Stimulated activated CD8-positive, alpha-beta memory T cell treated with anti-CD3 and anti-CD28 coated beads, Interleukin-12 subunit alpha, Interleukin-12 subunit beta, amount 100 ng/mL, for 24 hours (primary cell): ENCODE data around the gene OR2AT4.
"Not testable (repeated sequence)": the region's sequence is repeated elsewhere in the genome, so short reads cannot be mapped to it uniquely, and the experiment has no call there.

Source experiments
- DNase-seq: peaks from one replicate; pipeline ENCODE4 v3.0.0-alpha.2; 2020; ENCODE audit errors: extremely low read depth

Gene OR2AT4

GRCh38 chr11:75103380-75104026, 6.8 kb upstream of the OR2AT4 start:
- no peak for DNase-seq

GRCh38 chr11:75101424-75102128, 4.9 kb upstream of the OR2AT4 start:
- no peak for DNase-seq

DNA sequence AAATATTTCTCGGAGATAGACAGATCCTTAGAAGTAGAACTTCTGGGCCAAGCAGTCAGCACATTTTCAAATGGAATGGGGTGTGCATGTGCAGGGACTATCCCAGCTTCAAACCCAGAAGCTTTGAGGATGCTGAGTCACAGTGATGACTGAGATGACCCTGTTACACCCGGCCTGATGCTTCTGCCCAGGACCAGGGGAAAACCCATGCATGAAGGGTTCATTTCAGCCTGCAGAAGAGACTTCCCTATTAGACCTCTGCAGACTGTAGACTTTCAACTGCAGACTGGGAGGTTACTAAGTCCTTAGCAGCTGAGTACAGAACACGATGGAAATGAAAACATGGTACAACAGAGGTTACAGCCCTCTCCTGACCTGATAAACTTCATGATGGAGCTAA, 3.6 kb upstream of the OR2AT4 start:
- DNase-seq = no peak

DNA sequence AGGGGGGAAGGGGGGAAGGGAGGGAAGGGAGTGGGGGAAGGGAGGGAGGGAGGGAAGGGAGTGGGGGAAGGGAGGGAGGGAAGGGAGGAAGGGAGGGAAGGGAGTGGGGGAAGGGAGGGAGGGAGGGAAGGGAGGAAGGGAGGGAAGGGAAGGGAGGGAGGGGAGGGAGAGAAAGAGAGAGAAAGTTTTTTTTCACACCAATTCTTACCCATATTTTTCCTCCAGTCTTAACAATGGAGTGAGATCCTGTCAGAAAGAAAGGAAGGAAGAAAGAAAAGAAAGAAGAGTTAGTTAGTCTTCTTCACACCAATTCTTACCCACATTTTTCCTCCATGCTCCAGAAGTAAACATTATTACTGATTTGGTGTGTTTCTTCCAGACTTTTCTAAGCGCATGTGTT, 3.0 kb upstream of the OR2AT4 start:
- DNase-seq = no peak

DNA sequence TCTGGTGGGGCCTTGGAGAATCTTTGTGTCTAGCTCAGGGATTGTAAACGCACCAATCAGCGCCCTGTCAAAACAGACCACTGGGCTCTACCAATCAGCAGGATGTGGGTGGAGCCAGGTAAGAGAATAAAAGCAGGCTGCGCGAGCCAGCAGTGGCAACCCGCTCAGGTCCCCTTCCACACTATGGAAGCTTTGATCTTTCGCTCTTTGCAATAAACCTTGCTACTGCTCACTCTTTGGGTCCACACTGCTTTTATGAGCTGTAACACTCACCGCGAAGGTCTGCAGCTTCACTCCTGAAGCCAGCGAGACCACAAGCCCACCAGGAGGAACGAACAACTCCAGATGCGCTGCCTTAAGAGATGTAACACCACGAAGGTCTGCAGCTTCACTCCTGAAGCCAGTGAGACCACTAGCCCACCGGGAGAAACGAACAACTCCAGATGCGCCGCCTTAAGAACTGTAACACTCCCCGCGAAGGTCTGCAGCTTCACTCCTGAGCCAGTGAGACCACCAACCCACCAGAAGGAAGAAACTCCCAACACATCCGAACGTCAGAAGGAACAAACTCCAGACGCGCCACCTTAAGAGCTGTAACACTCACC, 2.3 kb upstream of the OR2AT4 start:
- not testable (repeated sequence) for DNase-seq

GRCh38 chr11:75098181-75098580, 1.5 kb upstream of the OR2AT4 start:
- not testable (repeated sequence) for DNase-seq

- DNase-seq = no peak
Observed at GRCh38 chr11:75097173-75097557, 489 bp upstream of the OR2AT4 start.

- not testable (repeated sequence) for DNase-seq
Observed at GRCh38 chr11:75094382-75094781, 2.3 kb downstream of the OR2AT4 start.

DNA sequence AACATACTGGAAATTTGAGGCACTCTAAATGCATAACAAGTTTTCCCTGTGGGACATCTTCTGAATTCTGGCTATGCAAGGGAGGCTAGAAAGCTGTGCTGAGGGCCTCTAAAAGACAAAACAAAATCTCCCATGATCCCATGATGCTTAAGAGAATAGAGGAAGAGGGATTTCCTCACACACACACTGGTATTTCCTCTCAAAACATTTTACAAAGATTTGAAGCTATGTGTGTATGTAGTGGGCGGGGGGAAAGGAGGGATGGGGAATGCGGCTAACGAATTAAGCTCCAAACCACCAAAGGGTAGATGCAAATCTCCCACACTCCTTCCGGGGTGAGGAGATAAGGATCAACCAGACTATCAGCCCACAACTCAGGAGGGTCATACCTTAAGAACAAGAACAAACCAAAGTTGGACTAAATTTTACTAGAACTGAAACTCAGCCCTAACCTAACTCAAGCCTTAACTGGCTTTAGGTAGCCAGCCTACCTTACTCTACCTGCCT, 6.0 kb downstream of the OR2AT4 start:
- DNase-seq = no peak

GRCh38 chr11:75087319-75088305, 9.1 kb downstream of the OR2AT4 start:
- no peak for DNase-seq

DNA sequence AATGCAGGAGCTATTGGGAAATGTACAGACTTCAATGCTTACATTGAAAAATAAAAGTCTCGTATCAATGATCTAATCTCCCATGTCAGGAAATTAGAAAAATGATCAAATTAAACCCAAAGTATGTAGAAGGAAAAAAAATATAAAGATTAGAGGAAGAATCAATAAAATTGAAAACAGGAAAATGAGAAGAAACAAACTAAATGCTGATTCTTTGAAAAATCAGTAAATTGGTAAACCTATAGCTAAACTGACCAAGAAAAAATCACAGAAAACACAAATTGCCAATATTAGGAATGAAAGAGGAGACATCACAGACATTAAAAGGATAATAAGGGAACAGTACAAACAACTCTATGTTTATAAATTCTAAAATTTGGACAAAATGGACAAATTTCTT, 11.8 kb downstream of the OR2AT4 start:
- DNase-seq = no peak

DNA sequence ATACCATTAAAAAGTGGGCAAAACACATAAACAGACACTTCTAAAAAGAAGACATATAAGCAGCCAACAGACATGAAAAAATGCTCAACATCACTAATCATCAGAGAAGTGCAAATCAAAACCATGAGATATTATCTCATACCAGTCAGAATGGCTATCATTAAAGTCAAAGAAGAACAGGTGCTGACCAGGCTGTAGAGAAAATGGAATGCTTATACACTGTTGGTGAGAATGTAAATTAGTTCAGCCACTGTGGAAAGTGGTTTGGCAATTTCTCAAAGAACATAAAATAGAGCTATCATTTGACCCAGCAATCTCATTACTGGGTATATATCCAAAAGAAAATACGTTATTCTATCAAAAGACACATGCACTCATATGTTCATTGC, 13.5 kb downstream of the OR2AT4 start:
- no peak for DNase-seq

- no peak for DNase-seq
Observed at GRCh38 chr11:75082601-75083216, 14.0 kb downstream of the OR2AT4 start.

- DNase-seq = no peak
Observed at GRCh38 chr11:75079546-75079945, 17.1 kb downstream of the OR2AT4 start.

DNA sequence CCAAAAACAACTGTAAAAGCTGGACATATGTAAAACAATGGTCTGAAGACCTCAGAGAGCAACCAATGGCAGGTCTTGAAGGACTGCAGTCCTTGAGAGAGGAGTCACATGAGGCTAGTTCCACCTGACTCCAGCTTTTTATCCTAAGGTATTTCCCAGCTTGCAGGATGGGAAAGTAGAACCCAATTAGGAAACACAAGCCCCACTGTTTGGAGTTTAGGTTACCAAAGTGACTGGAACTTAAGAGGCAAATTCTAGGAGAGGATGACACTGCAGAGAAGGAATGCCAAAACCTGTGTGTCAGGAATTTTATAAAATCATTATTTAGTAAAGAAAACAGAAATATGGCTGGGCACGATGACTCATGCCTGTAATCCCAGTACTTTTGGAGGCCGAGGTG, 18.4 kb downstream of the OR2AT4 start:
- DNase-seq = no peak

GRCh38 chr11:75077316-75077715, 19.4 kb downstream of the OR2AT4 start:
- DNase-seq = no peak

DNA sequence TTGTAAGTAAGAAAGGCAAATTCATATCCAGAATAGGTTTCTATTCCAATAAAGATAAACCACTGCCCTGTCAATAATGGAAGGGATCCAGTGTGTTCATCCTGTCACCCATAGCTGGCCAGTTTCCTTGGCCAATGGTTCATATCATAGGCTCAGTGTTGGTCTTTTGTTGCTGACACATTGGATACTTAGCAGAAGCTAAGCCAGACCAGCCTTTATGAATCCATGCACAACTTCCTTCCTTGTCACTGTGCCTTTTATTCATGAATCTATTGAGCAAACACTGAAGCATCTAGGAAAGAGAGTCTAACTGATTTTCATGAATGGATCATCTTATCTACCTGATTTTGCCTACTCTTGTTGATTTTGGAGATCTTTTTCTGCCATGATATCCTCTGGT, 20.0 kb downstream of the OR2AT4 start:
- no peak for DNase-seq

GRCh38 chr11:75073459-75074190, 23.1 kb downstream of the OR2AT4 start:
- DNase-seq = no peak

DNA sequence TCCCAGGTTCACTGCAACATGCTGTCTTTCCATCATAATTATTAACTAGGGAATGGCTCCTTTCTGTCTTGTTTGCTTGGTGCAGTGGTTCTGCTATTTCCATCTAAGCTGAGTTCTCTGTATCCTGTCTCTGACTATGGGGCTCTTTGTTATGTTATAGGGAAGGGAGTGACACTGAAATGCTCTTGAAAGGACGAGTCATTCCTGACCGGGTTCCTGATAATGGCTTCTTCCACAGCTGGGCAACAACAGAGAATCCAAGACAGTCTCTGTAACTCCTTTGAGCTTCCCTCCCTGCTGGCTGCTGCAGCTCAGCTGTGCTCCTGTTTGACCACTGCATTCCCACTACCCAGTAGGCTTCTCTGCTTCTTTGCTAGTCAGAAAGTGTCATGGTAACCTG, 24.1 kb downstream of the OR2AT4 start:
- DNase-seq = no peak

DNA sequence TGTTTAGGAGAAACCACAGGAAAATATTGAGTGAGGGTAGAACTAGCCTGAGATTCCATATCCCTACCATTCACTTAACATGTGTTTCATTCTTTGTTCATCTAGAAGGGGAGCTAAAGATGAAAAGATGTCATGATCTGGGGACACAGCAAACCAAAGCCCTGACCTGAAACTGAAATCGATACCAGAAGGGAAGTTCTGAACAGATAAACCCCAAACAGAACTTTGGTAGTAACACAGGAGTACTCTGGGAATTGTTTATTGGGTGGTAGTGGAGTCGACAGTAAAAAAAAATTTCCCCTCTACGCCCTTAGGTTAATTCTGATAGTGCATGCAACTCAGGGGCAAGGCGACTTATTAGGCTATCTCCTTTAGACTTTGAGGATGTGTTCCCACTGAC, 27.2 kb downstream of the OR2AT4 start:
- no peak for DNase-seq

- no peak for DNase-seq
Observed at GRCh38 chr11:75068993-75069392, 27.7 kb downstream of the OR2AT4 start.
